CD4-positive, CD25-positive, alpha-beta regulatory T cell (primary cell): ENCODE measurements around the gene ARSA. TPM values are rescaled to one million over a fixed set of nuclear protein-coding genes. Genes with fewer than 3 reads are reported as not detected.
A peak's percentile ranks its signal among the peaks of the same experiment; 100 is the strongest.

ENCODE experiments used
- ATAC-seq, 2 donors: fragments of 150-1000 bp; cut with Tn5 transposase; one replicate each; pipeline ENCODE4 v1.10.0; 2021; ENCODE audit warnings: low read depth in 2 of 2, moderate number of reproducible peaks in 2 of 2, moderate library complexity in 1 of 2
- DNase-seq, 3 donors: peaks; one replicate each; pipeline versions ENCODE4 v3.0.0 to v3.0.0-alpha.2; 2012 to 2022; ENCODE audit warnings: mixed read lengths in 1 of 3
- H3K27ac ChIP-seq: one replicate; pipeline ENCODE4 v1.7.0; 2013; ENCODE audit warnings: mild to moderate bottlenecking, low read length; ENCODE audit not compliant: insufficient read depth, poor library complexity, severe bottlenecking
- H3K27me3 ChIP-seq: one replicate; pipeline ENCODE4 v1.7.0; 2013; ENCODE audit warnings: low read length; ENCODE audit not compliant: control insufficient read depth, insufficient read depth
- H3K36me3 ChIP-seq: one replicate; pipeline ENCODE4 v1.7.0; 2013; ENCODE audit warnings: mild to moderate bottlenecking, low read length, moderate library complexity; ENCODE audit not compliant: control insufficient read depth, insufficient read depth
- H3K4me1 ChIP-seq: 2 replicates; pipeline ENCODE4 v1.7.0; 2013; ENCODE audit warnings: mild to moderate bottlenecking, low read length; ENCODE audit not compliant: insufficient read depth, control insufficient read depth, poor library complexity, severe bottlenecking
- H3K4me3 ChIP-seq: one replicate; pipeline ENCODE4 v1.7.0; 2013; ENCODE audit warnings: low read depth, mild to moderate bottlenecking, low read length, moderate library complexity
- H3K9me3 ChIP-seq, 2 experiments: 1 replicate in 1 of 2; 2 replicates in 1 of 2; pipeline ENCODE4 v1.7.0; 2013; ENCODE audit warnings: low read length in 2 of 2, mild to moderate bottlenecking in 1 of 2, moderate library complexity in 1 of 2; ENCODE audit not compliant: control insufficient read depth in 2 of 2
- H3K27ac Mint-ChIP-seq, 3 donors: one replicate each; pipeline ENCODE4 v1.8.0; 2020 to 2022; ENCODE audit warnings: mild to moderate bottlenecking in 3 of 3, mixed read lengths in 3 of 3, moderate library complexity in 2 of 3
- H3K27me3 Mint-ChIP-seq: one replicate; pipeline ENCODE4 v1.8.0; 2022; ENCODE audit warnings: mild to moderate bottlenecking, mixed read lengths
- H3K36me3 Mint-ChIP-seq: one replicate; pipeline ENCODE4 v1.8.0; 2020; ENCODE audit warnings: mixed read lengths
- H3K4me1 Mint-ChIP-seq, 4 donors: one replicate each; pipeline ENCODE4 v1.8.0; 2020 to 2022; ENCODE audit warnings: mixed read lengths in 4 of 4, mild to moderate bottlenecking in 1 of 4
- H3K4me3 Mint-ChIP-seq, 4 donors: one replicate each; pipeline ENCODE4 v1.8.0; 2020 to 2022; ENCODE audit warnings: mild to moderate bottlenecking in 4 of 4, mixed read lengths in 4 of 4, moderate library complexity in 3 of 4
- H3K9me3 Mint-ChIP-seq, 7 donors: one replicate each; pipeline ENCODE4 v1.8.0; 2020 to 2022; ENCODE audit warnings: mixed read lengths in 7 of 7, mild to moderate bottlenecking in 3 of 7, moderate library complexity in 2 of 7
- polyA plus RNA-seq, 4 donors: library from polyadenylated mRNA; unstranded; fragments of 300-500 nt; fragmentation: Illumina TruSeq; gene quantifications; one replicate each; pipeline ENCODE4 v1.2.3, GENCODE V29; 2021
- total RNA-seq: library from RNA; stranded (reverse); gene quantifications from one replicate; pipeline ENCODE4 v1.2.3, GENCODE V29; 2022

Gene ARSA
- total and polyA plus RNA-seq, 5 donors from 2014 or later = 8.0 to 81.3 (median 10.7) TPM

GRCh38 chr22:50630376-50630775 is 2.4 kb upstream of the ARSA start:
- H3K27me3 ChIP-seq = no peaks in the 10 kb centered on the region
- no peak overlapping the region for H3K27ac ChIP-seq
- no peaks in the 10 kb centered on the region for H3K36me3 Mint-ChIP-seq
- no peak overlapping the region for H3K27ac Mint-ChIP-seq
- peaks cover 0 to 26% (median 14%) of the 10 kb centered on the region in 4 donors for H3K4me1 Mint-ChIP-seq
- ATAC-seq (no peak), DNase-seq (no peak)
- H3K4me3 ChIP-seq = no peak overlapping the region
- H3K36me3 ChIP-seq = no peaks in the 10 kb centered on the region
- H3K9me3 Mint-ChIP-seq = peaks cover 0 to 2% (median 0%) of the 10 kb centered on the region in 7 donors
- H3K4me1 ChIP-seq = peaks cover 25% of the 10 kb centered on the region
- H3K9me3 ChIP-seq = no peaks in the 10 kb centered on the region
- H3K4me3 Mint-ChIP-seq = no peak overlapping the region
- no peaks in the 10 kb centered on the region for H3K27me3 Mint-ChIP-seq

GRCh38 chr22:50628543-50629134 is 687 bp upstream of the ARSA start:
- Histone ChIP-seq H3K9me3 (no peaks in the 10 kb centered on the region), H3K4me3 (peak overlapping the region; percentile 78), H3K36me3 (peaks cover 2% of the 10 kb centered on the region), H3K4me1 (peaks cover 25% of the 10 kb centered on the region), H3K27ac (peak overlapping the region; percentile 79), H3K27me3 (no peaks in the 10 kb centered on the region)
- peak in 1 of 3 donors; percentile 6 for DNase-seq
- peaks cover 4% of the 10 kb centered on the region for H3K36me3 Mint-ChIP-seq
- peak in 1 of 2 donors; percentile 11 for ATAC-seq
- no peaks in the 10 kb centered on the region for H3K27me3 Mint-ChIP-seq
- H3K4me1 Mint-ChIP-seq = peaks cover 0 to 29% (median 14%) of the 10 kb centered on the region in 4 donors
- peaks cover 0 to 2% (median 0%) of the 10 kb centered on the region in 7 donors for H3K9me3 Mint-ChIP-seq
- peak overlapping the region; percentile 90 to 97 (median 94) for H3K27ac Mint-ChIP-seq
- H3K4me3 Mint-ChIP-seq = peak overlapping the region; percentile 90 to 94 (median 92)

GRCh38 chr22:50626850-50627641 is 906 bp downstream of the ARSA start:
- Mint-ChIP-seq H3K4me3 (peak overlapping the region; percentile 82 to 94 (median 92)), H3K27me3 (no peaks in the 10 kb centered on the region), H3K36me3 (peaks cover 4% of the 10 kb centered on the region), H3K9me3 (peaks cover 0 to 2% (median 0%) of the 10 kb centered on the region in 7 donors), H3K4me1 (peaks cover 0 to 42% (median 19%) of the 10 kb centered on the region in 4 donors), H3K27ac (peak overlapping the region in 2 of 3 donors; percentile 17 to 86)
- Histone ChIP-seq H3K4me1 (peaks cover 39% of the 10 kb centered on the region), H3K4me3 (no peak overlapping the region), H3K9me3 (no peaks in the 10 kb centered on the region), H3K27me3 (no peaks in the 10 kb centered on the region), H3K27ac (peak overlapping the region; percentile 79), H3K36me3 (peaks cover 2% of the 10 kb centered on the region)
- DNase-seq = peak in 1 of 3 donors; percentile 4
- ATAC-seq = no peak

GRCh38 chr22:50626314-50626849 is 1.6 kb downstream of the ARSA start:
- H3K27ac Mint-ChIP-seq = peak overlapping the region in 1 of 3 donors; percentile 86
- Histone ChIP-seq H3K27ac (no peak overlapping the region), H3K4me1 (peaks cover 46% of the 10 kb centered on the region), H3K27me3 (no peaks in the 10 kb centered on the region), H3K36me3 (peaks cover 2% of the 10 kb centered on the region), H3K9me3 (no peaks in the 10 kb centered on the region), H3K4me3 (no peak overlapping the region)
- H3K4me1 Mint-ChIP-seq = peaks cover 0 to 49% (median 22%) of the 10 kb centered on the region in 4 donors
- no peak for DNase-seq
- H3K4me3 Mint-ChIP-seq = peak overlapping the region; percentile 61 to 88 (median 72)
- H3K27me3 Mint-ChIP-seq = no peaks in the 10 kb centered on the region
- ATAC-seq = no peak
- H3K36me3 Mint-ChIP-seq = peaks cover 4% of the 10 kb centered on the region
- H3K9me3 Mint-ChIP-seq = peaks cover 0 to 2% (median 0%) of the 10 kb centered on the region in 7 donors

- ATAC-seq = no peak
- no peak for DNase-seq
- Mint-ChIP-seq H3K9me3 (peaks cover 0 to 2% (median 0%) of the 10 kb centered on the region in 7 donors), H3K27me3 (no peaks in the 10 kb centered on the region), H3K4me1 (peaks cover 0 to 55% (median 27%) of the 10 kb centered on the region in 4 donors), H3K4me3 (peak overlapping the region in 2 of 4 donors; percentile 61 to 88), H3K27ac (no peak overlapping the region), H3K36me3 (peaks cover 4% of the 10 kb centered on the region)
- no peak overlapping the region for H3K4me3 ChIP-seq
- H3K36me3 ChIP-seq = peaks cover 2% of the 10 kb centered on the region
- no peaks in the 10 kb centered on the region for H3K27me3 ChIP-seq
- H3K27ac ChIP-seq = no peak overlapping the region
- H3K4me1 ChIP-seq = peaks cover 52% of the 10 kb centered on the region
- H3K9me3 ChIP-seq = no peaks in the 10 kb centered on the region
Observed at GRCh38 chr22:50625568-50626313, 2.2 kb downstream of the ARSA start.

GRCh38 chr22:50625131-50625567 is 2.8 kb downstream of the ARSA start:
- H3K4me1 ChIP-seq = peaks cover 57% of the 10 kb centered on the region
- peaks cover 4% of the 10 kb centered on the region for H3K36me3 Mint-ChIP-seq

More at GRCh38 chr22:50625131-50625567, 2.8 kb downstream of the ARSA start:
- ATAC-seq (no peak), DNase-seq (no peak)
- H3K4me3 Mint-ChIP-seq = peak overlapping the region in 3 of 4 donors; percentile 22 to 68 (median 31)
- H3K4me1 Mint-ChIP-seq = peaks cover 0 to 60% (median 31%) of the 10 kb centered on the region in 4 donors
- H3K9me3 ChIP-seq = no peaks in the 10 kb centered on the region
- H3K27ac Mint-ChIP-seq = no peak overlapping the region
- H3K27me3 ChIP-seq = no peaks in the 10 kb centered on the region
- no peaks in the 10 kb centered on the region for H3K27me3 Mint-ChIP-seq
- H3K4me3 ChIP-seq = no peak overlapping the region
- peaks cover 0 to 2% (median 0%) of the 10 kb centered on the region in 7 donors for H3K9me3 Mint-ChIP-seq
- no peak overlapping the region for H3K27ac ChIP-seq
- H3K36me3 ChIP-seq = peaks cover 2% of the 10 kb centered on the region
